ENCODE measurements around the gene CYTH1. TPM values are rescaled to one million over a fixed set of nuclear protein-coding genes. Genes with fewer than 3 reads are reported as not detected.
"Not testable (repeated sequence)": the region's sequence is repeated elsewhere in the genome, so short reads cannot be mapped to it uniquely, and the experiment has no call there.

CYTH1 gene
- total and polyA plus RNA-seq, 7 donors: 18.7 to 40.4 (median 29.8) TPM

DNA sequence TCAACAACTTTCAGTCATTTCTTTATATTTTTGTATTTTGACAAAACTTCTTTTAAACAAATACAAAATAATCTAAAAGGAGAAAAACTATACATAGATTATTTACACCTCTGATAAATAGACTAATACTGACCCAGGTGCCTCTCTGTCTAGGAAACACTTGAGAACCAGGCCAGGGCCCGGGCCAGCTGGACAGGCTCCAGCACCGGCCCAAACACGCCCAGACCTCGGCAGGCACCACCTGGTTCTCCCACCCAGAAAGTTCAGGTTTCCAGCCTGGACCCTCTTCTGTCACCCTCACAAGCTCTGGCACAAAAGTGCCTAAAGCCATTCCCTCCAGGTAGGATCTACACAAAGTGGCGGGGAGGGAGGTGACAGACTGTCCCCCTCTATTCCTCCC, 107.9 kb downstream of the CYTH1 start:
- 38 to 54% (median 47%) methylated on average over 5 of the region's 5 CpGs for WGBS, 3 donors
- Histone ChIP-seq H3K9me3 (no peaks in the 10 kb centered on the region), H3K4me3 (no peak overlapping the region), H3K27ac (peak overlapping the region; percentile 67), H3K36me3 (ENCODE audit: insufficient read depth in 1 of 2, low read depth in 1 of 2) (peaks cover 0 to 38% of the 10 kb centered on the region in 2 donors), H3K4me1 (peaks cover 65% of the 10 kb centered on the region), H3K27me3 (ENCODE audit: insufficient read depth in 3 of 3, low read length in 2 of 3) (no peaks in the 10 kb centered on the region)
- TF ChIP-seq, protein P1, sequence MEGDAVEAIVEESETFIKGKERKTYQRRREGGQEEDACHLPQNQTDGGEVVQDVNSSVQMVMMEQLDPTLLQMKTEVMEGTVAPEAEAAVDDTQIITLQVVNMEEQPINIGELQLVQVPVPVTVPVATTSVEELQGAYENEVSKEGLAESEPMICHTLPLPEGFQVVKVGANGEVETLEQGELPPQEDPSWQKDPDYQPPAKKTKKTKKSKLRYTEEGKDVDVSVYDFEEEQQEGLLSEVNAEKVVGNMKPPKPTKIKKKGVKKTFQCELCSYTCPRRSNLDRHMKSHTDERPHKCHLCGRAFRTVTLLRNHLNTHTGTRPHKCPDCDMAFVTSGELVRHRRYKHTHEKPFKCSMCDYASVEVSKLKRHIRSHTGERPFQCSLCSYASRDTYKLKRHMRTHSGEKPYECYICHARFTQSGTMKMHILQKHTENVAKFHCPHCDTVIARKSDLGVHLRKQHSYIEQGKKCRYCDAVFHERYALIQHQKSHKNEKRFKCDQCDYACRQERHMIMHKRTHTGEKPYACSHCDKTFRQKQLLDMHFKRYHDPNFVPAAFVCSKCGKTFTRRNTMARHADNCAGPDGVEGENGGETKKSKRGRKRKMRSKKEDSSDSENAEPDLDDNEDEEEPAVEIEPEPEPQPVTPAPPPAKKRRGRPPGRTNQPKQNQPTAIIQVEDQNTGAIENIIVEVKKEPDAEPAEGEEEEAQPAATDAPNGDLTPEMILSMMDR (IDR thresholded peaks at IDR 0.05): no peak
- intact Hi-C loops (cut with DNase I): no loop called here
- no peak for ATAC-seq
- DNase-seq: no peak

DNA sequence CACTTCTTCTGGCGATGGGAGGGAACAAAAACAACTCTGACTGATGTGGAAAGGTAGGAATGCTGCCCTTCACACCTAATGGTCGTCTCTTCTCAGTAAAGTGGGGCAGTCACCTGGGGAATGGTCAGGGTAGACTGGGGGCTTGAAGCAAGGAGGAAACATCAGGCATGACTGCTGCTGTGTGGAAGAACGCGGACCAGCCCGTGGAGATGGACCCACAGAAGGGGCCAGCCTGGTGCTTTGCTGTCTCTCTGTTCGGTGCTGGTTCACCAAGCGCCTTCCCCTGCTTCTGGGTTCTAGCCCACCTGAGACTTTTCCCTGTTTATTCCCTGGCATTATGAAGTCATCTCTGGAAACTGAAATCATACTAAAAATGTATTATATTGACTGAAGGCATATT, 108.7 kb downstream of the CYTH1 start:
- Histone ChIP-seq H3K27ac (peak overlapping the region; percentile 77), H3K27me3 (ENCODE audit: insufficient read depth in 3 of 3, low read length in 2 of 3) (no peaks in the 10 kb centered on the region), H3K4me3 (no peak overlapping the region), H3K4me1 (peaks cover 58% of the 10 kb centered on the region), H3K36me3 (ENCODE audit: insufficient read depth in 1 of 2, low read depth in 1 of 2) (peaks cover 0 to 36% of the 10 kb centered on the region in 2 donors), H3K9me3 (no peaks in the 10 kb centered on the region)
- WGBS, 3 donors: 90 to 94% (median 93%) methylated on average over 7 of the region's 7 CpGs
- TF ChIP-seq, protein P1 (IDR thresholded peaks at IDR 0.05): no peak
- DNase-seq (no peak), ATAC-seq (no peak)
- intact Hi-C loops (cut with DNase I): no loop called here

DNA sequence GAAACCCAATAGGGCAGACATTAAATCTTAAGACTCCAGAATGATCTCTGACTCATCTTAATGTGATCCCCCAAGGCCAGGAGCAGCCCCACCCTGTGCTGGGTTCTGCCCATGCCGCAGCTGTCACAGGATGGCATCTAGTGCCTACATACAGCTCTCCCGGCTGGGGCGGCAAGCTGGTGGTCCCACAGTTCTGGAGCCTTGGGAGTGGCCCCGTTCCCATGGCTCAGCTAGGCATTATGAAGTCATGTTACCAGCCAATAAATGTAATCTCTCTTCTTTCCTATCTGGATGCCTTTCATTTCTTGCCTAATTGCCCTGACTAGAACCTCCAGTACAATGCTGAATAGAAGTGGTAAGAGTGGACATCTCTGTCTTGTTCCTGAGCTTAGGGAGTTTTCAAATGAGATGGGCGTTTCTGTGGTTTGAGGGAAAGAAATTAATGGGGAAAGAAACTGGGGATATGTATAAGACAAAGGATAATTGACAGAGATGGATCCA, 109.2 kb downstream of the CYTH1 start:
- ATAC-seq (peak; percentile 44 to 74 (median 72)), DNase-seq (peak; percentile 39 to 81)
- TF ChIP-seq, protein P1 (IDR thresholded peaks at IDR 0.05): no peak
- peak overlapping the region; percentile 77 for H3K27ac ChIP-seq
- peaks cover 56% of the 10 kb centered on the region for H3K4me1 ChIP-seq
- peaks cover 0 to 36% of the 10 kb centered on the region in 2 donors for H3K36me3 ChIP-seq (ENCODE audit: insufficient read depth in 1 of 2, low read depth in 1 of 2)
- no peaks in the 10 kb centered on the region for H3K27me3 ChIP-seq (ENCODE audit: insufficient read depth in 3 of 3, low read length in 2 of 3)
- WGBS, 3 donors: 52 to 75% (median 58%) methylated on average over 5 of the region's 5 CpGs
- H3K4me3 ChIP-seq: no peak overlapping the region
- no peaks in the 10 kb centered on the region for H3K9me3 ChIP-seq
- intact Hi-C loops (cut with DNase I): no loop called here

DNA sequence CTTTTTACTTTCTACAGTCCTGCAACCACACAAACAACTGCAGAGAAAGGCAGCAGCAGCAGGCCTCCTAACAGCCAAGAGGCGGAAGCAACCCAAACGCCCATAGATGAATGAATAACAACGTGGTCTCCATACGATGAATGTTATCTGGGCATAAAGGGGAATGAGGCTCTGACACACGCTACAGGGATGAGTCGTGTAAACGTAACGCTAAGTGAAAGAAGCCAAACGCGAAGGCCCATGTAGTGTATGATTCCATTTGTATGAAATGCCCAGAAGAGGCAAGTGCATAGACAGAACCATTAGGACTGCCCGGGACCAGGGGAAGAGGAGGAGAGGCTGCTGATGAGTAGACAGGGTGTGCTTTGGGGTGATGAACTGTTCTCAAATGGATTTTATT, 110.1 kb downstream of the CYTH1 start:
- ATAC-seq (no peak), DNase-seq (no peak)
- 84 to 93% (median 91%) methylated on average over 11 of the region's 11 CpGs for WGBS, 3 donors
- no peak overlapping the region for H3K4me3 ChIP-seq
- no peaks in the 10 kb centered on the region for H3K9me3 ChIP-seq
- no peak overlapping the region for H3K27ac ChIP-seq
- H3K36me3 ChIP-seq (ENCODE audit: insufficient read depth in 1 of 2, low read depth in 1 of 2): peaks cover 0 to 36% of the 10 kb centered on the region in 2 donors
- peaks cover 48% of the 10 kb centered on the region for H3K4me1 ChIP-seq
- intact Hi-C loops (cut with DNase I): no loop called here
- TF ChIP-seq, protein P1 (IDR thresholded peaks at IDR 0.05): no peak
- H3K27me3 ChIP-seq (ENCODE audit: insufficient read depth in 3 of 3, low read length in 2 of 3): no peaks in the 10 kb centered on the region

DNA sequence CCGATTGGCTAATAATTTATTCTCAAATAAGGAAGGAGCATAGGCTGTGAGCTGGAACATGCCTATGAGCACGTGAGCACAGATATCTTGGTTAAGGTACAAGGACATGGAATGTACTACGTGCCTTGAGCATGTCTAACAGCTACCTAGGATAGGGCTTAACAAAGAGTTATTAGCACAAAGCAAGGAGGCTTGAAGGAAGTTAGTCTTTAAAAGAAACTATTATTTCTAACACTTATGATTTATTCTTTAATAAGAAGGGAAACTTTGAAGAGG, 110.4 kb downstream of the CYTH1 start:
- ATAC-seq; H3K27ac ChIP-seq; H3K27me3 ChIP-seq (ENCODE audit: insufficient read depth in 3 of 3, low read length in 2 of 3); intact Hi-C loops (cut with DNase I); H3K4me3 ChIP-seq; H3K9me3 ChIP-seq; DNase-seq: not testable (repeated sequence)
- WGBS, 3 donors: 69 to 95% (median 80%) methylated on average over 3 of the region's 3 CpGs
- Histone ChIP-seq H3K36me3 (ENCODE audit: insufficient read depth in 1 of 2, low read depth in 1 of 2) (peaks cover 0 to 32% of the 10 kb centered on the region in 2 donors), H3K4me1 (peaks cover 44% of the 10 kb centered on the region)
